ENCODE results near the gene NFE2L2.

DNA sequence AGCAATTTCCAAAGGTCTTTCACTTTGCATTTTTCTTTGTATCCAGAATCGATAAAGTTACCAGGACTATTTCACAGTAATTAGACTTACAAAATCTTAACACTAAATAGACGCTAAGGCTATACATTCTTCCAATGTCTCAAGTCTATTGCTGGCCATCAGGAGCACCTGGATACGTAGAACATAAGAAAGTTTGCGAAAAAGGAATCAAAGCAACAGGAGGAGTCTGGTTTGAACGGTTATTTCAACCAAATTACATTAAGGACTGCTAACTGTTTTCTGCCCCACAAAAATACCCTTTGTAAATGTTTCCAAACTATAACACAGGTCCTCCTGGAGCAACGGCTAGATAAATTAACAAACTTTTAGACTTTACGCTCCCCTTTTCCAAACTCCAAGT, 53.4 kb downstream of the NFE2L2 start:
- TF ChIP-seq EZH2 (IDR thresholded peaks at IDR 0.05; ENCODE audit: borderline replicate concordance, low read length): no peak
- TF ChIP-seq CTCF (IDR thresholded peaks at IDR 0.05; ENCODE audit: low read length): no peak

All from OCI-LY1 (cell line).